Thymus (tissue), 11 donors: ENCODE measurements around the gene SPSB3. TPM values are rescaled to one million over a fixed set of nuclear protein-coding genes. Genes with fewer than 3 reads are reported as not detected.
"Not testable (repeated sequence)": the region's sequence is repeated elsewhere in the genome, so short reads cannot be mapped to it uniquely, and the experiment has no call there.

Source experiments
- DNase-seq, 9 donors: peaks; one replicate each; pipeline ENCODE4 v3.0.0-alpha.2; 2013; ENCODE audit warnings: low spot score in 9 of 9, low read depth in 6 of 9, missing footprints in 1 of 9
- H3K27ac ChIP-seq, 2 donors: one replicate each; pipeline ENCODE4 v1.5.1; 2013; ENCODE audit warnings: control low read depth in 1 of 2, low read depth in 1 of 2, low read length in 1 of 2, mild to moderate bottlenecking in 1 of 2, moderate library complexity in 1 of 2
- H3K27me3 ChIP-seq, 2 donors: one replicate each; pipeline ENCODE4 v1.5.1; 2013; ENCODE audit warnings: low read length in 1 of 2; ENCODE audit not compliant: control insufficient read depth in 2 of 2, insufficient read depth in 1 of 2
- H3K36me3 ChIP-seq, 2 donors: one replicate each; pipeline ENCODE4 v1.5.1; 2013; ENCODE audit warnings: low read length in 1 of 2, mild to moderate bottlenecking in 1 of 2, moderate library complexity in 1 of 2; ENCODE audit not compliant: control insufficient read depth in 2 of 2, insufficient read depth in 2 of 2
- H3K4me1 ChIP-seq, 2 donors: one replicate each; pipeline ENCODE4 v1.5.1; 2013; ENCODE audit warnings: low read length in 2 of 2; ENCODE audit not compliant: control insufficient read depth in 2 of 2, insufficient read depth in 2 of 2
- H3K4me3 ChIP-seq, 2 donors: one replicate each; pipeline ENCODE4 v1.5.1; 2013; ENCODE audit warnings: low read length in 2 of 2, control low read depth in 1 of 2, mild to moderate bottlenecking in 1 of 2
- H3K9me3 ChIP-seq, 2 donors: one replicate each; pipeline ENCODE4 v1.5.1; 2013; ENCODE audit warnings: low read length in 1 of 2, mild to moderate bottlenecking in 1 of 2; ENCODE audit not compliant: control insufficient read depth in 2 of 2, insufficient read depth in 1 of 2
- WGBS: extraction: QIAGEN DNeasy Blood & Tissue Kit; methylation state at CpG from one replicate; pipeline ENCODE4 v1.1.7; 2013; 5-methylcytosine and 5-hydroxymethylcytosine counted together
- polyA plus RNA-seq: library from polyadenylated mRNA; stranded (reverse); fragments of 200-250 nt; gene quantifications from one replicate; pipeline ENCODE4 v1.2.3, GENCODE V29; 2013
- total RNA-seq: library from RNA; stranded (reverse); fragments of 120-200 nt; gene quantifications from one replicate; pipeline ENCODE4 v1.2.4, GENCODE V29; 2013
- donor health status: healthy.

The SPSB3 gene
- total and polyA plus RNA-seq, 2 donors: 68.1 to 282 TPM

DNA sequence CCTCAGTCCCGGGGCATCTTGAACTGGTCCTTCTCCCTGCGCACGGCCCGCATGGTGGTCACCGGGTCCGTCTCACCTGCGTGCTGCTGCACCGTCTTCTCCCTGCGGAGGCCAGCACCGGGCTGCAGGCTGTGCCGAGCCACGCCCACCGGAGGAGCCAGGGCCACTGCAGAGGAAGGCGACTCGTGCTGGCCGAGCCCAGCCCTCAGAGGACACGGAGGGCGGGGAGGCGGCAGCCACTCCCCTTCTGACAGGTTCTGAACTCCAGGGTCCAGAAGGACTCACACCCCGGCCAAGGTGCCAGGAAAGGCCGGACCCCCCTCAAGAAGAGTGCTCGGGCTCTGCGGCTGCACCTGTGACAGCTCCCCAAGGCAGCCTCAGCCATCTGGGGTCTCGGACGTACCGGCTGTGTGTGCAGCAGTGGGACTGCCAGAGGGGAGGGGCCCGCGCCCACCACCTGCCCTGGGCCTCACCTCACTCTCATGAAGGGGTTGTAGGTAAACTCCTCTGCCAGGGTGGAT, 27.0 kb upstream of the SPSB3 start:
- H3K36me3 ChIP-seq: peaks cover 25 to 31% of the 10 kb centered on the region in 2 donors
- peaks cover 0 to 7% of the 10 kb centered on the region in 2 donors for H3K9me3 ChIP-seq
- H3K4me3 ChIP-seq: no peak overlapping the region
- whole genome bisulfite sequencing: 84% methylated on average over 28 of the region's 28 CpGs
- H3K27me3 ChIP-seq: no peaks in the 10 kb centered on the region
- no peak for DNase-seq
- H3K27ac ChIP-seq: no peak overlapping the region
- H3K4me1 ChIP-seq: no peaks in the 10 kb centered on the region

GRCh38 chr16:1808691-1809090, 26.3 kb upstream of the SPSB3 start:
- peaks cover 25 to 30% of the 10 kb centered on the region in 2 donors for H3K36me3 ChIP-seq
- DNase-seq: no peak
- peaks cover 0 to 7% of the 10 kb centered on the region in 2 donors for H3K9me3 ChIP-seq
- H3K27ac ChIP-seq: no peak overlapping the region
- H3K4me1 ChIP-seq: no peaks in the 10 kb centered on the region
- 82% methylated on average over 18 of the region's 18 CpGs for WGBS
- H3K27me3 ChIP-seq: no peaks in the 10 kb centered on the region
- H3K4me3 ChIP-seq: no peak overlapping the region

GRCh38 chr16:1807626-1808025, 25.3 kb upstream of the SPSB3 start:
- 88% methylated on average over 10 of the region's 10 CpGs for WGBS
- Histone ChIP-seq H3K9me3 (peaks cover 0 to 7% of the 10 kb centered on the region in 2 donors), H3K36me3 (peaks cover 22 to 28% of the 10 kb centered on the region in 2 donors)

DNA sequence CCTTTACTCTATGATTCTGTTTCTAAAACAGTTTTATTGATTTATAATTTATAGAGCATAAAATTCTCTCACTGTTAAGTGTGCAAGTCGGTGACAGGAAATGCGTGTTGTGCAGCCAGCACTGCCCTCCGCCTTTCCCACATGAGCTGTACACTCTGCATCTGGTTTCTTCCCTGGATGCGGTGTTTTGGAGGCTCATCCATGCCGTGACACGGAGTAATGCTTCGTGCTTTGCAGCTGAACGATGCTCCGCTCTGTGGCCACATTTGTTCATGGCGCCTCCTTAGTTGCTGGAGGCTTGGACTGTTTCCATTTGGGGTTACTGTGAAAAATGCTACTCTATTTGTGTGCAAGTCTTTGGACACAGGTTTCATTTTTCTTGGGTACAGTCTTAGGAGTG, 18.3 kb upstream of the SPSB3 start:
- Histone ChIP-seq H3K27ac (no peak overlapping the region), H3K4me1 (no peaks in the 10 kb centered on the region), H3K9me3 (peaks cover 1 to 16% of the 10 kb centered on the region in 2 donors), H3K36me3 (no peaks in the 10 kb centered on the region), H3K27me3 (no peaks in the 10 kb centered on the region), H3K4me3 (no peak overlapping the region)
- WGBS: 92% methylated on average over 10 of the region's 10 CpGs
- DNase-seq: no peak

More at GRCh38 chr16:1807626-1808025, 25.3 kb upstream of the SPSB3 start:
- no peak overlapping the region for H3K27ac ChIP-seq
- DNase-seq: no peak
- H3K27me3 ChIP-seq: no peaks in the 10 kb centered on the region
- H3K4me3 ChIP-seq: no peak overlapping the region
- no peaks in the 10 kb centered on the region for H3K4me1 ChIP-seq

DNA sequence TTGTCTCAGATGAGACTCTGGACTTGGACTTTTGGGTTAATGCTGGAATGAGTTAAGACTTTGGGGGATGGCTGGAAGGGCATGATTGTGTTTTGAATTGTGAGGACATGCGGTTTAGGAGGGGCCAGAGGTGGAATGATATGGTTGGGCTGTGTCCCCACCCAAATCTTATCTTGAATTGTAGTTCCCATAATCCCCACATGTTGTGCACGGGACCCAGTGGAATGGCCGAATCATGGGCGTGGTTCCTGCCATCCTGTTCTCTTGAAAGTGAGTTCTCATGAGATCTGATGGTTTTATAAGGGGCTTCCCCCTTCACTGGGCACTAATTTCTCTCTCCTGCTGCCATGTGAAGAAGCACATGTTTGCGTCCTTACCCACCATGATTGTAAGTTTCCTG, 16.9 kb upstream of the SPSB3 start:
- whole genome bisulfite sequencing: 89% methylated on average over 5 of the region's 5 CpGs
- H3K9me3 ChIP-seq: peaks cover 1 to 16% of the 10 kb centered on the region in 2 donors
- not testable (repeated sequence) for H3K4me1 ChIP-seq, H3K27me3 ChIP-seq, H3K36me3 ChIP-seq, H3K4me3 ChIP-seq, H3K27ac ChIP-seq, DNase-seq

GRCh38 chr16:1794908-1795666, 12.7 kb upstream of the SPSB3 start:
- WGBS: 95% methylated on average over 32 of the region's 32 CpGs
- no peak overlapping the region for H3K27ac ChIP-seq
- peaks cover 8 to 25% of the 10 kb centered on the region in 2 donors for H3K36me3 ChIP-seq
- H3K4me1 ChIP-seq: peaks cover 0 to 3% of the 10 kb centered on the region in 2 donors
- H3K4me3 ChIP-seq: no peak overlapping the region
- no peak for DNase-seq
- peaks cover 1 to 20% of the 10 kb centered on the region in 2 donors for H3K9me3 ChIP-seq
- no peaks in the 10 kb centered on the region for H3K27me3 ChIP-seq

DNA sequence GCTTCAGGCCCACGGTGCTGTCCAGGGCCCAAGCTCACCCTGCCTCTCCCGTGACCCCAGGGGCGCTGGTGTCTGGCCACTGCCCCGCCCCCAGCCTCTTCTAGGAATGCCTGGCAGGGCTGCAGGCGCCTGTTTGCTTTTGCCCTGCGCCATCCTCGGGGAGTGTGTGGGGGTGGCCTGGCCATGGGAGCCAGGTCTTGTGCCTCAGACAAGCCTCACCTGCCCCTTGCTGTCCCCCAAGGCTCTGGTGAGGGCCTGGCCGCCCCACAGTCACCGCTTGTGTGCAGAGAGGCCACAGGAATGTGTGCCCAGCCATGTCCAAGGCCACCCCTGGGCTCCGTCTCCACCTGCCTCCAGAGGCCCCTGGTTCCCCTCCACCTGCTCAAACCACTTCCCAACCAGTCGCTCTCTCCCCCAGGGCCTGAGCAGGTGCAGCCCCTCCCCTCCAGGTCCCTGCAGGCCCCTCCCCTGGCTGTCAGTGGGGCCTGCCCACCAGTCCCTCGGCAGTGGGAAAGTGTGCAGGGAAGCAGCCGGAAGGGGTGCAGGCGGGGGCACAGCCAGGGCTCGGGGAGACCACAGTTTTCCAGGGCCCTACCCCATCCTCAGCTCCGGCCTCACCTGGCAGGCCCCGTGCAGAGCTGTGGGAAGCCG, 12.0 kb upstream of the SPSB3 start:
- Histone ChIP-seq H3K4me1 (peaks cover 0 to 3% of the 10 kb centered on the region in 2 donors), H3K36me3 (peaks cover 15 to 32% of the 10 kb centered on the region in 2 donors), H3K4me3 (no peak overlapping the region), H3K27ac (no peak overlapping the region), H3K9me3 (peaks cover 1 to 15% of the 10 kb centered on the region in 2 donors), H3K27me3 (no peaks in the 10 kb centered on the region)
- DNase-seq: no peak
- WGBS: 86% methylated on average over 18 of the region's 18 CpGs

DNA sequence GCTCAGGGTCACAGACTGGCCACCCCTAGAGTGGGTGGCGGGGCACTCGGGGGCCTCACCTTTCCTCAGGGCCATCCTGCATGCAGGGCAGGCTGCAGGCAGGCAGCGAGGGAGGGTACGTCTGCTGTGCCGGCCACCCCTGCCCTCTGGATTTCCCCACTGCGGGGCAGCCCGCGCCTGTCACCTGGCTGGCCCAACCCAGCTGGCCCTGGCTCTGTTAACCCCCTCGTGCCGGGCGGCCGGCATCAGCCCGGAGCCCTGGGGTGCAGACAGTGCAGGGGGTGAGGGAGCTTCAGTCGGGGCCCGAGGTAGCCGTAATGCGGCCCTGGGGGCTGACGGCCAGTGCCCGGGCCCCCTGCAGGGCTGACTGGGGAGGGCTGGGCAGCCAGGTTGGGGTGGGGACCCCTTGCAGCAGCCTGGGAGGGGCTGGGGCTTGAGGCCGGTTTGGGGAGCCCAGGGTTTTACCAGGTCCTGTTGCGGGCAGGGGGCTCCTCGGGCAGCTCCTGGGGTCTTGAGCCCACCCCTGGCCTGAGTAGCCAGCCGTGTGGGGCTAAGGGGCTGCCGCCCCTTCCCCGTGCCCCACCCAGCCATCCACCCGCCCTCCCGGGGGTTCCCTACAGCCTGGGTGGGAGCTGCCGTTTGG, 11.3 kb upstream of the SPSB3 start, which contains the start of gene IGFALS:
Gene IGFALS, minus strand, starts transcription at position 128 of the 643 bp plus-strand sequence. Its CDS starts 53 bp downstream, at position 75.
- 88% methylated on average over 28 of the region's 28 CpGs for WGBS
- Histone ChIP-seq H3K27me3 (no peaks in the 10 kb centered on the region), H3K4me1 (peaks cover 0 to 3% of the 10 kb centered on the region in 2 donors), H3K9me3 (peaks cover 1 to 13% of the 10 kb centered on the region in 2 donors), H3K27ac (no peak within 1 kb of the TSS), H3K4me3 (no peak within 1 kb of the TSS), H3K36me3 (peaks cover 22 to 38% of the 10 kb centered on the region in 2 donors)
- DNase-seq: no peak
